Activated CD4-positive, alpha-beta T cell treated with anti-CD3 and anti-CD28 coated beads, Interleukin-2, amount 50 U/mL, for 4 hours (primary cell): ENCODE results near the gene HS6ST2.
"Not testable (repeated sequence)": the region's sequence is repeated elsewhere in the genome, so short reads cannot be mapped to it uniquely, and the experiment has no call there.

Source experiments
- DNase-seq, 2 experiments: peaks; one replicate each; pipeline ENCODE4 v3.0.0-alpha.2; 2020

Gene HS6ST2

DNA sequence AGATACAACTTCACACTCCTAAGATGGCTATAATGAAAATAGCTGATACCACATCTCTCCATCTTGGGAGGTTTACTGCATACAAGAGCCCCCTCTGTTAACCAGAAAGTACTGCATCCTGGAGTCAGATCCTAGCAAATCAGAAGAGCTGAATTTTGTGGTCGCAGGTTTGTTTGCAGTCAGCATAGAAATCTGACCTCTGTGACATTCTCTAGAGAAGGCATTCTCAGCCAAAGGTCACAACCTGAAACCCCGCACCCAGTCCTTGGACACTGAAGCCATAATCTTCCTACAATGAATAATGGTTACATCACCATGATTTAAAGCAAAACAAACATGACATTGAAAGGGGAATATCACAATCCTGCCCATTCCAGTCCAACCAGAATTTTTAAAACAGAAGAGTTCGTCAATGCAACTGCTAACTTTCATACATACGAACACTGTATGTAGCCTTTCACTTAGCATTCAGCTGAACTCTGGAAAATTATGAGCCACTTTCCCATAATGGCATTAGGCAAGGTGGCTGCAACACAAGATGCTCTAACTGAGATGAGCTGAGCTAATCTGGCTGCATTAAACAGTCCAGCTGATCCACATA, 17.6 kb downstream of the HS6ST2 start:
- no peak for DNase-seq

DNA sequence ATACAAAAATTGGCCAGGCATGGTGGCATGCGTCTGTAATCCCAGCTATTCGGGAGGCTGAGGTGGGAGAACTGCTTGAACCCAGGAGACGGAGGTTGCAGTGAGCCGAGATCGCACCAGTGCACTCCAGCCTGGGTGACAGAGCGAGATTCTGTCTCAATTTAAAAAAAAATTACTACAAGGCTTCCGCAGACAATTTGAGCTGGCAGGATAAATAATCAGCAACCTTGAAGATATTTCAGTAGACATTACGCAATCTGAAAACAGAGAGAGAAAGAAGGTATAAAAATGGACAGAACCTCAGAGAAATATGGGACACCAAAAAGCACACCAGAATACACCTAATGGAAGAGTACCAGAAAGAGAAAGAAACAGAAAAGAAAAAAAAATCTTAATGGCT, 25.3 kb downstream of the HS6ST2 start:
- no peak for DNase-seq

DNA sequence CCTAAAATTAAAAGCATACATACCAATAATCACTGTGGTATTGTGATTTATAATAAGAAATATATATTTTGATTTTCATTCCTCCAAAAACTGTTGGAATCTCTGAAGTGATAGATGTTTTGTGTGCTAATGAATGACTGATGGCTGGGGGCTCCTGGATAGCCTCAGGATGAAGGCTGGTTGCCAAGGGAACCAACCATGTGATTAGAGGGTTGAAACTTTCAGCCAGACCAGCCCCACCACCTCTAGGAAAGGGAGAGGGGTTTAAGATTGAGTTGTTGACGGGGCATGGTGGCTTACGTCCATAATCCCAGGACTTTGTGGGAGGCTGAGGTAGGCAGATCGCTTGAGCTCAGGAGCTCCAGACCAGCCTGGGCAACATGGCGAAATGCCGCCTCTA, 34.0 kb downstream of the HS6ST2 start:
- DNase-seq: no peak

DNA sequence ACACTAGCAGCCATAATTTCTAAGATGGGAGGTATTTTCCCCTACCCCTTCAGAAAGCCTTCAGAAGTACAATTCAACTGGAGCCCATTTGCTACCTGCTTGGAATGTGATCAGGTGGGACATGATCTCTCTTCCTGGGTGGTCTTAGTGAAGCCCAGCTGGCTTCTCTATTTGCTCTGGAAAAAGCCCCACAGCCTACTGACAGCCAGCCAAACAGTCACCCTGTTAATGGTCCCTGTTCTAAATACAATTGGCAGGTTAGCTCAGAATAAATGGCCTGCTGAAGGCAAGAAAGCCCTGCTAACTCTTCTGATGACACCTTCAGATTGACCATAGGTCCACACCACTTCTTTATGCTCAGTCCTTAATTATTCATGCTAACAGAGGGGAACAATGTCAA, 39.9 kb downstream of the HS6ST2 start:
- DNase-seq: no peak

DNA sequence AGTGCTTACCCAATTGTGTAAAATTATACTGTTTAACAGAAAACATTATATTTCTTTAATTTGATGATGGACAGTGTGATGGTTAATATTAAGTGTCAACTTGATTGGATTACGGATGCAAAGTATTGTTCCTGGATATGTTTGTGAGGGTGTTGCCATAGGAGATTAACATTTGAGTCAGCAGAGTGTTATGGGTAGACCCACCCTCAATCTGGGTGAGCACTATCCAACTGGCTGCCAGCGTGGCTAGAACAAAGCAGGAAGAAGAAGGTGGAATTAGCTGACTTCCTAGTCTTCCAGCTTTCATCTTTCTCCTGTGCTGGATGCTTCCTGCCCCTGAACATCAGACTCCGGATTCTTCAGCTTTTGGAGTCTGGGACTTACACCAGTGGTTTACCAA, 42.1 kb downstream of the HS6ST2 start:
- no peak for DNase-seq

DNA sequence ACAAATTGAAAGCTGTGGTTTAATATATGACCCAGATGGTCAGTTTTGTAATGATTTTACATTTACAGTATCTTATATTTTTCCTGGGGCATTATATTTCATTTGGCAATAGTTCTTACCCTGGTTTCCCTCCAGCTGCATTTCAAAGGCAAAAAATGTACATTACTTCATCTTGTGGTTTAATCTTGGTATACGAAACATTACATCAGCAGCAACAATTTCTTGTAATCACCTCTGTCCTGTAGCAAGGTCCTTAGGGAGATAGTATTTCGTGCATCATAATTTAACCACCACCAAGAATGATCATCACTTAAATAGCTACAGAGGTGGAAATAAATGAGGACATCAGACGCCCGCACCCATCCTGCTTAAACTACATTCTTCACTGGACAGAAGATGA, 48.8 kb downstream of the HS6ST2 start:
- DNase-seq: no peak

DNA sequence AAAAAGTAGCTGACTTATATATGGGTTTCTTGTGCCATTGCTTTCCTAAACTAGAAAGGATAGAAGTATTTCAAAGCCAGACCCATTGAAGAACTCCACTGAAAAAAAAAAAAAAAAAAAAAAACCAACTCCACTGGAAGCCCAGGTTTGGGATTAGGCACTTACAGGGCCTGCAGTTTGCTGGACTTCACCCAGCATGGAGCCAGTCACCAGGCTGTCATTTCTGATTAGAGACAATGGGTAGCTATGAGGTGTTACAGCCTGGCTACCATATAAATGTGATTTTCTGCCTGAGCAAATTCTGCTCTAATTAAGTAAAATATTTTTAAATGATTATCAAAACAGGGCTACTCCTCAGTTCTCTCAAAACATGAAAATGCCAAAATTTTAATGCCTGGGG, 49.5 kb downstream of the HS6ST2 start:
- DNase-seq: no peak

DNA sequence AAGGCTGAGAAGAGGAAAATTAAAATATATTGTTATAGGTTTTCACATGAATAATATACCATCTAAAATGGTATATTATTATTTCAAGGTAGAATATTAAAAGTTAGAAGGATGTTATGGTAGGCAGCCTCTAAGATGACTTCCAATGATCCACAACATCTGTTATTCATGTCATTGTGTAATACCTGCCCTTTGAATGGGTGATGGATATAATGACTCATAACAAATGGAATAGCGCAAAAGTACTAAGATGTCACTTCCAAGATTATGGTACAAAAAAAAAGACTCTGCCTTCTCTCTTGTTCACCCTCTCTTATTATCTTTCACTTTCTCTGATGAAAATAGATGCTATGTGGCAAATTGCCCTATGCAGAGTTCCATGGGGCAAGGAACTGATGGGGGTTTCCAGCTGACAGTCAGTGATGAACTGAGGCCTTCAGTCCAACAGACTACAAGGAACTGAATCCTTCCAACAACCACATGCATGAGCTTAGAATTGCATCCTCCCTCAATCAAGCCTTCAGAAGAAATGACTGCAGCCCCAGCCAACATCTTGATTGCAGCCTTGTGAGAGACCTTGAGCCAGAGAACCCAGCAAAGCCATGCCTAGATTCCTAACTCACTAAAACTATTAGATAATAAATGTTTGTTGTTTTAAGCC, 57.7 kb downstream of the HS6ST2 start:
- DNase-seq: no peak

DNA sequence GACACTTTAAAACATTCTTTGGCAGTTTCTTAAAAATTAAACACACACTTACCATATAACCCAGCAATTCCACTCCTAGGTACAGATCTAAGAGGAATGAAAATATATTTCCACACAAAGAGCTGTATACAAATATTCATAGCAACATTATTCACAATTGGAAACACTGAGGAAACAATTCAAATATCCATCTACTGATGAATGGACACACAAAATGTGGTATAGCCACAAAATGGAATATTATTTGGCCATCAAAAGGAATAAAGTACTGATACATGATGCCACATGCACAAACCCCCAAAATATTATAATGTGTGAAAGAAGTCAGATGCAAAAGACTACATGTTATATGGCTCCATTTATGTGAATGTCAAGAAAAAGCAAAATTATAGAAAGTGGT, 70.9 kb downstream of the HS6ST2 start:
- no peak for DNase-seq

DNA sequence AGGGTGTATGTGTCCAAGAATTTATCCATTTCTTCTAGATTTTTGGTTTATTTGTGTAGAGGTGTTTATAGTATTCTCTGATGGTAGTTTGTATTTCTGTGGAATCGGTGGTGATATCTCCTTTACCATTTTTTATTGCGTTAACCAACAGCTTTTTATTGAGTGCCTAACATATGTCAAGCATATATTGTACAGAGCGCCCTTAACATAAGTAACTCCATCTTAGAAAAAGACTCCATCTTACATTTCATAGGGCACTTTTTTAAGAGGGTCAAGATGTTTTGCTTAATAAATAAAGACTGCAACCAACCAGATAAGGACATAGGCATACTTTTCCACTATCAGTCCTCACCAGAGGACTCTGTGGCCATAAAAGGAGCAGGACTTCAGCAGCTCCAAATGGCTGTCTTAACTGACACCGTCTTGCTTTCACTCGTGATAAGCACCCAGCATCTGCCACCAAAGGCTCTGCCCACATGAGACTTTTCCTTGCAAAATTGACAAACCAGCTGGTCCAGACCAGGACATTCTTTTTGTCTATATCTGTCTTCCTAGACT, 75.0 kb downstream of the HS6ST2 start:
- no peak for DNase-seq

DNA sequence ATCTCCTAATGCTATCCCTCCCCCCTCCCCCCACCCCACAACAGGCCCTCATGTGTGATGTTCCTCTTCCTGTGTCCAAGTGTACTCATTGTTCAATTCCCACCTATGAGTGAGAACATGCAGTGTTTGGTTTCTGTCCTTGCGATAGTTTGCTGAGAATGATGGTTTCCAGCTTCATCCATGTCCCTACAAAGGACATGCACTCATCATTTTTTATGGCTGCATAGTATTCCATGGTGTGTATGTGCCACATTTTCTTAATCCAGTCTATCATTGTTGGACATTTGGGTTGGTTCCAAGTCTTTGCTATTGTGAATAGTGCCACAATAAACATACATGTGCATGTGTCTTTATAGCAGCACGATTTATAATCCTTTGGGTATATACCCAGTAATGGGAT, 77.7 kb downstream of the HS6ST2 start:
- DNase-seq: not testable (repeated sequence)

DNA sequence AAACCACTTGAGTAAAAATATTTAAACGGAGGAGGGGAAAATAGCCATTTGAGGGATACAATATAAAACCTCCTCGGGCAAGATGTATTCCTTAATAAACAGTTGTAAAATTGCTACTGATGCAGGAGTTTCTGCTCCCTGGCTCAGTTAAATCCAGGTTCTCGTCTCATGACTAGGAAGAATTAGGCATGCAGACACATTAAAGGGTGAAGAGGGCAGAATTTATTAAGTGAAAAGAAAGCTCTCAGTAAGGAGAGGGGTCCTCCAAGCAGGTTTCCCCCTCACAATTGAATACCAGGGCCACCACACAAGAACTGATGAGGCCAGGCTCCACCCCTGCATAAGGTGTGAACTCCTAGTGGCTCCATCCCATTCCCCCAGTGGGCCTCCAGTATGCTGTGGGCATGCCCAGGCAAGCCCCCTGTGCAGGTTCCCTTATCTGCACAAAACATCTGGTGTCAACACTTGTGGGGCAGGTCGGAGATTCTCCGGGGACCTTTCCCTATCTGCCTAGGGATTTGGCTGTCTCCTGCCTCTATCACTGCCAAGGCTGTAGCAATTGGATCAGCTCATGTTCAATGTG, 80.4 kb downstream of the HS6ST2 start:
- DNase-seq: no peak

DNA sequence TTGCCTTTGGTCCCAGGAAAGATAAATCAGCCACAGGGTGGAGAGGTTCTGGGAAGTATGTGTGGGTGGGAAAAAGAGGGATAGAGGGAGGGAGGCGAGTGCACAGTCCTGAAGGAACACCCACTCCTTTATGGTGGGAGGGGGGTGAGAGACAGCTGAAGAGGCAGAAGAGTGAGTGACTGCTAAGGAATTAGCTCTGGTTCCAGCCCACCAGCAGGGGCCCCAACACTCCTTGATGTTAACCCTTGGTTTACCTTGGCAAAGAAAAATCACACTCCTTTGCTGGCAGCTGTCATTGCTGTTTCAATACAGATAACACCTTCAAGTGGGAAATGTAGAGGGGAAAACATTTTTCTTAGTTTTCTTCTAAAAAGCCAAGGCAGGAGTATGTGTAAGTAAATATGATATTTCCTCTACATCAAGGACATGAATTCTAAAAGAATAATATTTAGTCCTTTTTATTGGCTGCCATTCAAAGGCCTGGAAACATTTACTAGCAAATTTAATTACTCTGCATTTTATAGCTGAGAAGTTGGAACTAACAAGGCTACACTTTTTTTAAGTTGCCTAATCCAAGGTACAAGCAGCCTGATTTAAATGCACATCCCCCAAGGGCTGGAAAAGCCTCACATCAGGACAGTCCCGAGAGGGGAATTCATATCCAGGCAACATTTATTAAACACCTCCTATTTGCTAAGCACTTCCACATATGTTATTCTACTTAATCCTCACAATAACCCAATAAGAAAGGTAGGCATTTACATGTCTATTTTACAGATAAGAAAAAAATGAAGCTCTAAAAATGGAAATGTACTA, 81.7 kb downstream of the HS6ST2 start:
- no peak for DNase-seq

DNA sequence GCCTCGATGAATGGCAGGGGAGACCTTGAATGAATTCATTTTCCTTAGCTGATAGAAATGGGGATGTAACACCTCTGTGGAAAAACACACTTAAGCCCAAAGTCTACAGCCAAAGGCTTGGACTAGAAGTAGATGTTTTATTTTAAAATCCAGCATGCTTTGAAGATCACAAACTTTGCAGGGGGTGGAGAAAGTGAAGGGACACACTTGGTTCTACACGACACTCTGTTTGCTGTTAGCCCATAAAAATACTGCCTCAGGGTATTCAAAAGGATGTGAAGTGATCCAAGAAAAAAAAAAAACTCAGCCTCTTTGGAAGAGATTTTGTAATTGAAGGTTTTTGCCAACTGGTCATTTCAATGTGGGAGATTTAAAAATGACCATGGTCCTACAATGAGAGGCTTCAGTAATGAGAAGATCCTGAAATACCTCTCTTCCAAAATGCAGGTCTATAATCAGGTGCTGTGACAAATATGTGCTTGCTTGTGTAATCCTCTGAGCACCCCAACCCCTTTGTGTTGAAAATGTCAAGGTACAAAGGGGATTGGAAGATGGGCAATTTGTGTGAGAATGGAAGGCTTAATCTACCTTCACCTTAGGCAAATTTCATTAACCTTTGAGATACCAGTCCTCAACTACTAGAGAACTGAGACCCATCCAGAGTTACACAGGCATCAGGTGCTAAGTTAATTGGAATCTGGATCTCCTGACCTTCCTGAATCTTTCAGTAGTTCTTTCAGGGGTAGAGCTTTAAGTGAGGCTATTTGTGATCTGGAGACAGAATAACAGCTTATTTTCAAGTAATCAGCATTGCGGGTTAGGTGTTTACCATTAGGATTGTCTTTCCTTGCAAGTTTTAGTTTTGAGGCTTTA, 82.5 kb downstream of the HS6ST2 start:
- no peak for DNase-seq

DNA sequence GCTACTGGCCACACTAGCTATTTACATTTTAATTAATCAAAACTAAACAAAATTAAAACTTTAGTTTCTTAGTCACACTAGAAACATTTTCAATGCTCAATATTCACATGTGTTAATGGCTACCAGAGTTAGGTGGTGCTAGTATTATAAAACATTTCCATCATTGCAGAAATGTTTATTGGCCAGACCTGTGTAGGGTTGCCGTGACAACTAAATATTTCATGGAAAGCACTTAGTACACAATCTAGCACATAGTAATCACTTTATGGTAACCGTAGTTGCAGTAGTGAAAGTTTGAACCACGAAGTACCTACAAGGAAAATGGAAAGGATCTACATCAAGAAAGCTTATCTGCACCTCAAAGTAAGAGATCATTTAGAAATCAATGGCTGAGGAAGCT, 95.9 kb downstream of the HS6ST2 start:
- DNase-seq: no peak

DNA sequence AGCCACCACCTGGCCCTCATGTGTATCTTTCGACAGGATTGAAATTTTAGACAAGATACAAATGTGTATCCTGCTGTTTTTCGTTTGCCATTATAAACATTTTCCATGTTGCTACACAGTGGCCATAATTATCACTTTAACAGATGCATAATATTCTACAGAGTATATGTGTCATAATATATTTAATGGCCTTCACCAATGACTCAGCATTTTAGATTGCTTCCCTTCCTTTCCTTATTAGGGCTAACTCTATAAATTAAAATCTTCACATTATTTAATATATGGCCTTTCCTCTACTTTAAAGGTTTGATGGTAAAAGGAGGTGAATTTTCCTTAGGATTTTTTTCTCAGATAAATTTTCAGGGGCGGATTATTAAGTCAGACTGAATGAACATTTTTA, 97.4 kb downstream of the HS6ST2 start:
- no peak for DNase-seq

DNA sequence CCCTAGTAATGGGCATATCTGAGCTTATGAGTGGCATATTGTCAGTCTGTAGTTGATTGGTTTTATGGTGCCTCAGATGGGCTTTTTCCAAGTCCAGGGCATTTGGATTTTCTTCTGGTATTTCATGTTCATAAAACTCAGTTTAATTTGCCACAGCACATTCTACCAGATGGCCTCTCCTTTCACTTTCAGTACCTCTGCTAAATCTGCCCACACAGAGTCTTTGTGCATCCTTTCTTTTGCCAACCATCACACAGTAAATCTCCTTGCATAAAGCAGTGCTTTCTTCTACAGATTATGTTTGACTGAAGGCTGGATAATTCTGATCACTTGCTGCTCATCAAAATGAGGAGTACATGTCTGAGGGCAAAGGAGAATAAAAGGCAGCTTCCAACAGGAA, 98.2 kb downstream of the HS6ST2 start:
- no peak for DNase-seq

DNA sequence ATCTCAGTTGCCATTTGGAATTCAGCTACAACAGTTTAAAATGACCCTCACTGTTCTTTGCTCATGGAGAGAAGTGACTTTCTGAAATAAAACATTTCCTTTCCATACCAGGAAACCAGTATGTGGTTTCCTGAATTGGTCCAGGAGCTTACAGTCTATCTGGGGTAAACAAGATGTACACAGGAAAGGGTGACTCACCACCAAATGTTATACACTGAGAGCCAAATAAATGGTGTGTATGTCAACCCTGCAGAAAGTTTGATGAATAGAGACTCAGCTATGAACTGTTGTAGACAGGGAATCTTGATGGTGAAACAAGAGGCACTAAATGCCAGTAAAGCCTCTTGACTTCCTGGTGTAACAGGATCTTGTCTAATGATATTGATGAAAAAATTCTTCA, 100.4 kb downstream of the HS6ST2 start:
- DNase-seq: no peak

DNA sequence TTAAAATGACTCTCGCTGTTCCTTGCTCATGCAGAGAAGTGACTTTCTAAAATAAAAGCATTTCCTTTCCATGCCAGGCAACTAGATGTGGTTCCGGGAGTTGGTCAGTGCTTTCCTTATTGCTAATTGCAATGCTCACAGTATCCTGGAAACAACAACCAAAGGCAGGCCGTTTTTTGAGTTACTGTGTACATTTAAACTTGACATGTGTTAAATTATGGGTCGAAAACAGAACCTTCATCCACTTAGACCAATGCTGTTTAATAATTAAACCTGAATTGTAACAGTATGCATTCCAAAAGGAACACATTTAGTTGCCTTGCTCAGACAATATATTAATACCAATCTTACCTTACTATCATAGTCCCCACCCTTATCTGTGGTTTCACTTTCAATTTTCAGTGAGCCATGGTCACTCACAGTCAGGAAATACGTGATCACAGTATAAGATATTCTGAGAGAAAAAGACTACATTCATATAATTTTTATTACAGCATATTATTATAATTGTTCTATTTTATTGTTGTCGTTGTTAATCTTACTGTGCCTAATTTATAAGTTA, 102.6 kb downstream of the HS6ST2 start:
- DNase-seq: no peak

DNA sequence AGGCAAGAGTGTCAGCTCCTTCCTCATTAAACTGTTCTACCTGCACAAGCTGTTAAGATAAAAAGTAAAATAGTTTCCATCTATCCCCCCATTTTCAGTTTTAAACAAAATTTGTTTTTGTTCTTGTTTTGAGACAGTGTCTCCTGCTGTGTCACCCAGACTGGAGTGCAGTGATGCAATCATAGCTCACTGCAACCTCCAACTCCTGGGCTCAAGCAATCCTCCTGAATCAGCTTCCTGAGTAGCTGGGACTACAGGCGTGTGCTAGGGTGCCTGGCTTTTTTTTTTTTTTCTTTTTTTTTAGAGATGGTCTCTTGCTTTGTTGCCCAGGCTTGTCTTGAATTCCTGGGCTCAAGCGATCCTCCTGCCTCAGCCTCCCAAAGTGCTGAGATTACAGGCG, 105.4 kb downstream of the HS6ST2 start:
- no peak for DNase-seq

DNA sequence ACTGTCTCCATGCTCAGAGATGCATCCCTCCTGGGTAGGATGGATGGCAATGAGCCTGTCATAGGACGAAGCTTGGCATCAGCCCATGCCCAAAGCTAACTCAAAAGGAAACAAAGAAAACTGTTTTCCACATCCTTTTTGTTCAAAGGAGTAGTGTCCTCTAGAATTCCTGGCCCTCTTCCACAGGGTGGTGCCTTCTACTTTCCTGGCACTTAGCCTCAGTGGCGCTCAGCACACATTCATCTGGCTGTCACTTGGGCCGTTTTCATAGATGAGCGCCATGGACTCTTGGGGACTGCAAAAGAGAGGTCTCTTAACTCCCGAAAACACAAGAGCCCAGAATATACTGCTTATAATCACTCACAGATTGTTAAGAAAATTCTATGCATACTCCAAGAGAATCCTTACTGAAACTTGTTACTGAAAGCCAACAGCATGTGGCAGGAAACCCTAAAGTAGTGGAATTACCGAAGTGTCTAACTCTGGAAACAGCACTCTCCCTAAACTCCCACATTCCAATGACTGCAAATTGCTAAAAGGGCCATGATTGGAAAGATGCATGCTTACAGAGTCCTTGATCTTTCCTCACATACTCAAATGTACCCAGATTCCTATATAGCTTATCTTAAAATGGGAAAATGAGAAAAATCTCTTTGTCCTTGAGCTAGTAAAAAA, 110.0 kb downstream of the HS6ST2 start:
- no peak for DNase-seq

DNA sequence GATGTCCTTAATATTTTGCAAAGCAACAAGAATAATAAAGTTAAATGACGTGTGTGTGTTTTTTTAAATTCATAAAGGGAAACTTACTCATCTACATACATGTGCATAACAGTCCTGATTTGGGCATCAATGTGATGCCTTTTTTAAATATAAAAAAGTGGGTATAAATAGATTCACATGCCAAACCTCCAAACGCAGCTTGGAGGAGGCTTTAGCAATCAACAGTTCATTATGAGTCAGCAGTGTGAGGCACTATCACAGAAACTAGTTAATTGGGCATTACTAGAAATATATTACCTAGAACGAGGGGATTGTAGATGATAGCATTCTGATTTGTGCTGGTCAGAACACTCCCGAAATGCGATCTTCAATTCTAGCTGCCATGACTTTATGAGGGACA, 115.1 kb downstream of the HS6ST2 start:
- no peak for DNase-seq
